ENCODE measurements around the gene EXOC3L4. TPM values are rescaled to one million over a fixed set of nuclear protein-coding genes. Genes with fewer than 3 reads are reported as not detected.

Gene EXOC3L4
- total and polyA plus RNA-seq, 4 donors = 24.0 to 77.8 (median 36.7) TPM

- peaks cover 4 to 15% (median 9%) of the 10 kb centered on the region in 4 donors for H3K4me1 ChIP-seq (ENCODE audit: control insufficient read depth in 4 of 4, insufficient read depth in 4 of 4, low read length in 3 of 4)
- no peak overlapping the region for H3K27ac ChIP-seq (ENCODE audit: low read depth in 1 of 2, low read length in 2 of 2)
- 84% methylated on average over 8 of the region's 8 CpGs for WGBS
- H3K27me3 ChIP-seq (ENCODE audit: control insufficient read depth in 4 of 4, insufficient read depth in 4 of 4, low read length in 3 of 4) = no peaks in the 10 kb centered on the region
- H3K4me3 ChIP-seq (ENCODE audit: low read depth in 1 of 3, low read length in 3 of 3) = no peak overlapping the region
- H3K36me3 ChIP-seq (ENCODE audit: control insufficient read depth in 4 of 4, insufficient read depth in 3 of 4, low read depth in 1 of 4, low read length in 3 of 4) = no peaks in the 10 kb centered on the region
- TF ChIP-seq RXRA (IDR thresholded peaks at IDR 0.05) (no peak), NR2F2 (IDR thresholded peaks at IDR 0.05) (no peak), TAF1 (conservative IDR thresholded peaks at IDR 0.05) (no peak), JUND (IDR thresholded peaks at IDR 0.05) (no peak), EGR1 (IDR thresholded peaks at IDR 0.05; ENCODE audit: low read depth in 2 of 2) (no peak), HNF4A (conservative IDR thresholded peaks at IDR 0.05) (no peak), MAX (IDR thresholded peaks at IDR 0.05) (no peak), CTCF (IDR thresholded peaks at IDR 0.05; ENCODE audit: low read depth, low read length, missing input control) (no peak), FOXA1 (IDR thresholded peaks at IDR 0.05) (no peak), GABPA (IDR thresholded peaks at IDR 0.05 in 1 of 2, conservative IDR thresholded peaks at IDR 0.05 in 1 of 2) (no peak), SP1 (IDR thresholded peaks at IDR 0.05) (no peak), HNF4G (IDR thresholded peaks at IDR 0.05) (no peak), YY1 (IDR thresholded peaks at IDR 0.05) (no peak), RAD21 (IDR thresholded peaks at IDR 0.05) (no peak), REST (IDR thresholded peaks at IDR 0.05) (no peak), ZBTB33 (IDR thresholded peaks at IDR 0.05) (no peak), FOXA2 (IDR thresholded peaks at IDR 0.05) (no peak)
- TF ChIP-seq, protein P1, sequence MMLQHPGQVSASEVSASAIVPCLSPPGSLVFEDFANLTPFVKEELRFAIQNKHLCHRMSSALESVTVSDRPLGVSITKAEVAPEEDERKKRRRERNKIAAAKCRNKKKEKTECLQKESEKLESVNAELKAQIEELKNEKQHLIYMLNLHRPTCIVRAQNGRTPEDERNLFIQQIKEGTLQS (IDR thresholded peaks at IDR 0.05) = no peak
- H3K9me3 ChIP-seq (ENCODE audit: control insufficient read depth in 4 of 4, low read length in 3 of 4) = no peaks in the 10 kb centered on the region
- no peak for DNase-seq (ENCODE audit: low spot score)
- H3K9ac ChIP-seq (ENCODE audit: low read depth in 1 of 2, low read length in 2 of 2) = no peak overlapping the region
These were observed 7.7 kb upstream of the EXOC3L4 start for GRCh38 chr14:103086771-103087342.

Data from liver (tissue), 9 donors.